B cell (primary cell): ENCODE results near the gene KDM5C. TPM values are rescaled to one million over a fixed set of nuclear protein-coding genes. Genes with fewer than 3 reads are reported as not detected.

Experiments used
- ATAC-seq: fragments of 200-7000 bp; cut with Tn5 transposase; one replicate; pipeline ENCODE4 v1.10.0; 2021; ENCODE audit warnings: low read depth, mild to moderate bottlenecking, moderate number of reproducible peaks, moderate library complexity
- CTCF ChIA-PET: fragments of 350-600 bp; sonication (Branson Sonifier 250); formaldehyde crosslinking; loops from one replicate; lab custom pipeline; 2021; ENCODE audit warnings: antibody characterized with exemption, inconsistent platforms; lab: Charles Lee
- POLR2A ChIA-PET: fragments of 350-600 bp; sonication (Branson Sonifier 250); formaldehyde crosslinking; loops from one replicate; lab custom pipeline; 2021; ENCODE audit warnings: antibody characterized with exemption; lab: Charles Lee
- DNase-seq: peaks from one replicate; pipeline ENCODE4 v3.0.0; 2013
- H2AFZ ChIP-seq: 2 replicates; pipeline ENCODE4 v1.6.1; 2012; ENCODE audit warnings: mild to moderate bottlenecking, low read depth, low read length; ENCODE audit not compliant: insufficient read depth, poor library complexity, severe bottlenecking
- H3K27ac ChIP-seq, 2 donors: 1 replicate in 1 of 2; 2 replicates in 1 of 2; pipeline ENCODE4 v1.5.1; 2012 to 2013; ENCODE audit warnings: low read length in 2 of 2, mild to moderate bottlenecking in 2 of 2, moderate library complexity in 1 of 2
- H3K27me3 ChIP-seq, 4 experiments: fragments of 200-600 bp in 1 of 4; sonication (generic) in 1 of 4; replicated peaks in 1 of 4; 1 replicate in 2 of 4; 2 replicates in 2 of 4; pipeline versions ENCODE4 v1.6.1 to v1.7.0; 2013 to 2016; ENCODE audit warnings: low read length in 3 of 4, mild to moderate bottlenecking in 2 of 4, mixed read lengths in 1 of 4, moderate library complexity in 1 of 4; ENCODE audit not compliant: insufficient read depth in 4 of 4, control insufficient read depth in 3 of 4; ENCODE audit errors: control extremely low read depth in 1 of 4
- H3K36me3 ChIP-seq, 2 experiments: replicated peaks in 1 of 2; 1 replicate in 1 of 2; 2 replicates in 1 of 2; pipeline versions ENCODE4 v1.6.1 to v1.7.1; 2013; ENCODE audit warnings: low read length in 1 of 2; ENCODE audit not compliant: insufficient read depth in 2 of 2, control insufficient read depth in 1 of 2; ENCODE audit errors: control extremely low read depth in 1 of 2, extremely low read depth in 1 of 2
- H3K4me1 ChIP-seq, 2 donors: fragments of 200-600 bp in 1 of 2; sonication (generic) in 1 of 2; 1 replicate in 1 of 2; 2 replicates in 1 of 2; pipeline versions ENCODE4 v1.5.1 to v1.6.1; 2013 to 2017; ENCODE audit warnings: low read length in 2 of 2; ENCODE audit not compliant: control insufficient read depth in 2 of 2, insufficient read depth in 2 of 2
- H3K4me2 ChIP-seq: replicated peaks from 2 replicates; pipeline ENCODE3; 2012; ENCODE audit warnings: mild to moderate bottlenecking, low read depth, low read length; ENCODE audit not compliant: poor library complexity, severe bottlenecking
- H3K4me3 ChIP-seq, 5 experiments: fragments of 200-600 bp in 1 of 5; sonication (generic) in 1 of 5; 1 replicate in 3 of 5; 2 replicates in 2 of 5; pipeline versions ENCODE4 v1.5.1 to v1.7.0; 2011 to 2016; ENCODE audit warnings: low read length in 4 of 5, mild to moderate bottlenecking in 4 of 5, low read depth in 2 of 5, control low read depth in 1 of 5, moderate library complexity in 1 of 5; ENCODE audit not compliant: insufficient read depth in 1 of 5; ENCODE audit errors: control extremely low read depth in 1 of 5, extremely low read depth in 1 of 5
- H3K79me2 ChIP-seq: fragments of 200-600 bp; sonication (generic); one replicate; pipeline ENCODE4 v1.6.0; 2016; ENCODE audit warnings: low read length; ENCODE audit not compliant: control insufficient read depth, insufficient read depth
- H3K9ac ChIP-seq: fragments of 200-600 bp; sonication (generic); 2 replicates; pipeline ENCODE4 v1.6.1; 2017; ENCODE audit warnings: mild to moderate bottlenecking, low read length, moderate library complexity
- H3K9me3 ChIP-seq, 3 donors: one replicate each; pipeline versions ENCODE4 v1.6.1 to v1.7.1; 2013; ENCODE audit warnings: low read length in 2 of 3; ENCODE audit not compliant: control insufficient read depth in 2 of 3, insufficient read depth in 1 of 3; ENCODE audit errors: control extremely low read depth in 1 of 3
- H4K20me1 ChIP-seq: 2 replicates; pipeline ENCODE4 v1.6.0; 2012; ENCODE audit warnings: mild to moderate bottlenecking, low read length; ENCODE audit not compliant: insufficient read depth, control insufficient read depth, poor library complexity, severe bottlenecking
- H3K27ac Mint-ChIP-seq: one replicate; pipeline ENCODE4 v1.8.0; 2021; ENCODE audit warnings: mixed read lengths
- H3K27me3 Mint-ChIP-seq: one replicate; pipeline ENCODE4 v1.8.0; 2021; ENCODE audit warnings: mixed read lengths
- H3K4me1 Mint-ChIP-seq: one replicate; pipeline ENCODE4 v1.8.0; 2021; ENCODE audit warnings: mixed read lengths
- H3K4me3 Mint-ChIP-seq: one replicate; pipeline ENCODE4 v1.8.0; 2021; ENCODE audit warnings: mixed read lengths
- H3K9me3 Mint-ChIP-seq: one replicate; pipeline ENCODE4 v1.8.0; 2022; ENCODE audit warnings: mixed read lengths; ENCODE audit not compliant: insufficient read depth
- EZH2 ChIP-seq: IDR thresholded peaks from 2 replicates; pipeline ENCODE4 v1.6.1; 2012; ENCODE audit warnings: borderline replicate concordance, low read depth, mild to moderate bottlenecking, moderate library complexity, low read length; ENCODE audit not compliant: insufficient read depth, poor library complexity, severe bottlenecking
- WGBS: methylation state at CpG from one replicate; pipeline ENCODE4 v1.1.5; 2013; ENCODE audit warnings: missing lambda C conversion rate; ENCODE audit not compliant: insufficient coverage; 5-methylcytosine and 5-hydroxymethylcytosine counted together
- intact Hi-C: fragments of 100-400 bp; cut with micrococcal nuclease; formaldehyde crosslinking; loops from one replicate; pipeline ENCODE4 v1.10.0; 2022
- polyA plus RNA-seq: library from polyadenylated mRNA; depleted of rRNA; stranded (reverse); fragments of >200 nt; gene quantifications from 2 replicates; pipeline ENCODE4 v1.2.3, GENCODE V29; 2012
- total RNA-seq, 2 donors: library from RNA; stranded (reverse); fragments of 120-200 nt in 1 of 2; gene quantifications; 1 replicate in 1 of 2; 2 replicates in 1 of 2; pipeline versions ENCODE4 v1.2.3 to v1.2.4, GENCODE V29; 2013 to 2022
- TF ChIP-seq, protein P1 (sequence below): fragments of 200-600 bp; IDR thresholded peaks from one replicate; pipeline ENCODE4 v1.8.0; 2022; ENCODE audit warnings: antibody characterized with exemption, mild to moderate bottlenecking

The KDM5C gene
- total and polyA plus RNA-seq, 2 donors (not counting 1 experiment from before 2014, with no cell fraction given): 116 to 138 TPM

DNA sequence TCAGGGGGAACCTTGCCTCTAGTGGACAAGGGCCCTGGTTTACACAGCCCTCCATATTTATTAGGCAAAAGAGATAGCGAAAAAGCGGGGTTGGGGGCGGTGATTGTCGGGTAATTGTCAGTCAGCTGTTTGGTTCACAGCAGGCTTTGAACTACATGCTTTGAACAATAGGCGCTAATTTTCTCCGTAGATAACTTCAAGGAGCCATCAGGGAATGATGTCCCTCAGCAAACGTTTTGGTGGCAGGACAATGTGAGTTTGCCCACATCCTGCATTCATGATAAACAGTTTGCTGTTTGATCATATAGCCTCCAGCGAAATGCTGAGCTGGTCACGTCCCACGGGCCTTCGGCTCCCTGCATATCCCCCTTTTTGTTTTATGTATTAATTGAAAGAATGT, 65.8 kb downstream of the KDM5C start:
- no peak overlapping the region for H3K27ac Mint-ChIP-seq
- CTCF ChIA-PET: no interaction called here
- H3K27me3 Mint-ChIP-seq: no peaks in the 10 kb centered on the region
- ATAC-seq (no peak), DNase-seq (no peak)
- no peaks in the 10 kb centered on the region for H3K27me3 ChIP-seq
- H3K9me3 ChIP-seq: no peaks in the 10 kb centered on the region
- no peak overlapping the region for H3K4me3 ChIP-seq
- no peaks in the 10 kb centered on the region for H3K4me1 ChIP-seq
- POLR2A ChIA-PET: no interaction called here
- H3K4me3 Mint-ChIP-seq: no peak overlapping the region
- no peak overlapping the region for H2AFZ ChIP-seq
- intact Hi-C loops: no loop called here
- TF ChIP-seq EZH2: no peak
- TF ChIP-seq, protein P1, sequence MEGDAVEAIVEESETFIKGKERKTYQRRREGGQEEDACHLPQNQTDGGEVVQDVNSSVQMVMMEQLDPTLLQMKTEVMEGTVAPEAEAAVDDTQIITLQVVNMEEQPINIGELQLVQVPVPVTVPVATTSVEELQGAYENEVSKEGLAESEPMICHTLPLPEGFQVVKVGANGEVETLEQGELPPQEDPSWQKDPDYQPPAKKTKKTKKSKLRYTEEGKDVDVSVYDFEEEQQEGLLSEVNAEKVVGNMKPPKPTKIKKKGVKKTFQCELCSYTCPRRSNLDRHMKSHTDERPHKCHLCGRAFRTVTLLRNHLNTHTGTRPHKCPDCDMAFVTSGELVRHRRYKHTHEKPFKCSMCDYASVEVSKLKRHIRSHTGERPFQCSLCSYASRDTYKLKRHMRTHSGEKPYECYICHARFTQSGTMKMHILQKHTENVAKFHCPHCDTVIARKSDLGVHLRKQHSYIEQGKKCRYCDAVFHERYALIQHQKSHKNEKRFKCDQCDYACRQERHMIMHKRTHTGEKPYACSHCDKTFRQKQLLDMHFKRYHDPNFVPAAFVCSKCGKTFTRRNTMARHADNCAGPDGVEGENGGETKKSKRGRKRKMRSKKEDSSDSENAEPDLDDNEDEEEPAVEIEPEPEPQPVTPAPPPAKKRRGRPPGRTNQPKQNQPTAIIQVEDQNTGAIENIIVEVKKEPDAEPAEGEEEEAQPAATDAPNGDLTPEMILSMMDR: no peak
- H3K27ac ChIP-seq: no peak overlapping the region
- H4K20me1 ChIP-seq: no peaks in the 10 kb centered on the region
- WGBS: 97% methylated on average over 6 of the region's 11 CpGs
- H3K4me1 Mint-ChIP-seq: no peaks in the 10 kb centered on the region
- no peaks in the 10 kb centered on the region for H3K36me3 ChIP-seq
- H3K9me3 Mint-ChIP-seq: no peaks in the 10 kb centered on the region
- no peak overlapping the region for H3K9ac ChIP-seq
- no peaks in the 10 kb centered on the region for H3K79me2 ChIP-seq
- no peak overlapping the region for H3K4me2 ChIP-seq

DNA sequence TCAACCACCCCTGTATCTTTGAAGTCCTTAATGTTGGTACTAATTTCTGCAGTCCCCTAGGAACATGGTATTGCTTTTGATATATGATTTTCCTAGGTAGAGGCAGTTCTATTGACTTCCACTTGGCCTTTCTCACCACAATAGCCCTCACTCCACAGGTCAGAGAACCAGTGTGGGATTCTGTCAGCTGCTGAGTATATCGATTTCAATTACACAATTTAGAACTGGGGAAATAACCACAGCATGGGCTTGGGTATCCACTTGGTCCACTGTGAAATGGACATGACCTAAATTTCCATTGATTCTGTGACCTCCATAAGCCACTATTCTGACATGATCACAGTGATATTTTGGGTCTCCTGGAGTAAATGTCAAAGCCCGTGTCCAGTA, 68.8 kb downstream of the KDM5C start:
- no peak overlapping the region for H3K4me2 ChIP-seq
- H4K20me1 ChIP-seq: no peaks in the 10 kb centered on the region
- no peak for TF ChIP-seq EZH2
- TF ChIP-seq, protein P1: no peak
- Mint-ChIP-seq H3K4me1 (peaks cover 2% of the 10 kb centered on the region), H3K27me3 (no peaks in the 10 kb centered on the region), H3K9me3 (no peaks in the 10 kb centered on the region), H3K27ac (no peak overlapping the region), H3K4me3 (no peak overlapping the region)
- WGBS: no CpG with 5 or more reads among the region's 2 CpGs
- no peak overlapping the region for H3K27ac ChIP-seq
- no peak overlapping the region for H2AFZ ChIP-seq
- no peak overlapping the region for H3K9ac ChIP-seq
- no peak for ATAC-seq
- POLR2A ChIA-PET: no interaction called here
- no peaks in the 10 kb centered on the region for H3K4me1 ChIP-seq
- H3K9me3 ChIP-seq: no peaks in the 10 kb centered on the region
- no peaks in the 10 kb centered on the region for H3K36me3 ChIP-seq
- no peaks in the 10 kb centered on the region for H3K27me3 ChIP-seq
- no peak for DNase-seq
- no peak overlapping the region for H3K4me3 ChIP-seq
- intact Hi-C loops: no loop called here
- CTCF ChIA-PET: no interaction called here
- H3K79me2 ChIP-seq: no peaks in the 10 kb centered on the region
